Glomerular visceral epithelial cell (primary cell): Measurements from ENCODE around the gene ZGPAT.
A peak's percentile ranks its signal among the peaks of the same experiment; 100 is the strongest.
"Not testable (repeated sequence)": the region's sequence is repeated elsewhere in the genome, so short reads cannot be mapped to it uniquely, and the experiment has no call there.

Experiments
- DNase-seq: peaks from one replicate; pipeline ENCODE4 v3.0.0-alpha.2; 2016; ENCODE audit errors: extremely low spot score

ZGPAT gene

GRCh38 chr20:63702751-63703470 is 4.9 kb upstream of the ZGPAT start:
- DNase-seq: peak; percentile 5

- no peak for DNase-seq
Observed at GRCh38 chr20:63703471-63703975, 4.3 kb upstream of the ZGPAT start.

GRCh38 chr20:63703976-63704748 is 3.7 kb upstream of the ZGPAT start:
- peak; percentile 0 for DNase-seq

GRCh38 chr20:63704749-63705117 is 3.1 kb upstream of the ZGPAT start:
- no peak for DNase-seq

- no peak for DNase-seq
Observed at GRCh38 chr20:63705232-63706026, 2.4 kb upstream of the ZGPAT start.

- no peak for DNase-seq
Observed at GRCh38 chr20:63706027-63706695, 1.7 kb upstream of the ZGPAT start.

GRCh38 chr20:63706852-63707557 is 834 bp upstream of the ZGPAT start:
- DNase-seq: peak; percentile 59

- DNase-seq: peak; percentile 37
Observed at GRCh38 chr20:63708301-63709148, 686 bp downstream of the ZGPAT start.

- no peak for DNase-seq
Observed at GRCh38 chr20:63709149-63709527, 1.3 kb downstream of the ZGPAT start.

- no peak for DNase-seq
Observed at GRCh38 chr20:63711085-63711645, 3.3 kb downstream of the ZGPAT start.

GRCh38 chr20:63712191-63712590 is 4.4 kb downstream of the ZGPAT start:
- DNase-seq: no peak

GRCh38 chr20:63714858-63715257 is 7.0 kb downstream of the ZGPAT start:
- DNase-seq: no peak

- DNase-seq: no peak
Observed at GRCh38 chr20:63718996-63719395, 11.2 kb downstream of the ZGPAT start.

- not testable (repeated sequence) for DNase-seq
Observed at GRCh38 chr20:63722967-63723622, 15.3 kb downstream of the ZGPAT start.

GRCh38 chr20:63730189-63730733 is 22.4 kb downstream of the ZGPAT start:
- not testable (repeated sequence) for DNase-seq

- no peak for DNase-seq
Observed at GRCh38 chr20:63731410-63731809, 23.6 kb downstream of the ZGPAT start.

GRCh38 chr20:63732118-63733095 is 24.6 kb downstream of the ZGPAT start:
- DNase-seq: no peak

- DNase-seq: no peak
Observed at GRCh38 chr20:63733117-63733516, 25.3 kb downstream of the ZGPAT start.
